Loucy (cell line): ENCODE measurements around the gene TMEM114.

Experiments
- CTCF ChIP-seq: fragments of 200-600 bp; sonication (generic); conservative IDR thresholded peaks from 2 replicates; pipeline ENCODE4 v1.5.1; 2014; ENCODE audit warnings: mild to moderate bottlenecking, antibody characterized with exemption, low read length
- EZH2phosphoT487 ChIP-seq: fragments of 200-600 bp; IDR thresholded peaks from 2 replicates; pipeline ENCODE4 v1.6.1; 2018; ENCODE audit warnings: antibody characterized with exemption, mild to moderate bottlenecking, moderate library complexity, borderline replicate concordance

GRCh38 chr16:8583732-8584131 is 6.6 kb downstream of the TMEM114 start:
- TF ChIP-seq CTCF (no peak), EZH2phosphoT487 (no peak)
